D721Med (cell line): ENCODE measurements around the gene FTO.

Experiments used
- DNase-seq: peaks from one replicate; pipeline ENCODE4 v3.0.0; 2011; ENCODE audit warnings: low spot score; ENCODE audit not compliant: insufficient read length
- FAIRE-seq: peaks from 2 replicates; lab custom pipeline; 2011; peaks lifted over from hg19 to GRCh38; lab: Jason Lieb, UNC
- CTCF ChIP-seq: IDR thresholded peaks from 2 replicates; pipeline ENCODE4 v1.5.1; 2012; ENCODE audit warnings: mild to moderate bottlenecking, control low read depth; ENCODE audit not compliant: insufficient read depth; ENCODE audit errors: missing control alignments

The FTO gene

GRCh38 chr16:54150861-54151260 is 446.9 kb downstream of the FTO start:
- TF ChIP-seq CTCF = no peak
- no peak for DNase-seq
- no peak for FAIRE-seq

- FAIRE-seq (no peak), DNase-seq (no peak)
- no peak for TF ChIP-seq CTCF
Observed at GRCh38 chr16:54152362-54153239, 448.6 kb downstream of the FTO start.

GRCh38 chr16:54153240-54153934 is 449.4 kb downstream of the FTO start:
- DNase-seq (no peak), FAIRE-seq (no peak)
- TF ChIP-seq CTCF = no peak

GRCh38 chr16:54156349-54156748 is 452.4 kb downstream of the FTO start:
- FAIRE-seq (no peak), DNase-seq (no peak)
- no peak for TF ChIP-seq CTCF

- DNase-seq (no peak), FAIRE-seq (no peak)
- TF ChIP-seq CTCF = no peak
Observed at GRCh38 chr16:54158986-54159385, 455.0 kb downstream of the FTO start.

- FAIRE-seq (no peak), DNase-seq (no peak)
- TF ChIP-seq CTCF = no peak
Observed at GRCh38 chr16:54159490-54160080, 455.6 kb downstream of the FTO start.
